SK-N-SH treated with all-trans-retinoic acid at 6 μM for 48 hours (cell line): ENCODE results near the gene RFX4.

Source experiments
- CREB5 ChIP-seq: fragments of 250-450 bp; sonication (Bioruptor Pico); IDR thresholded peaks from 2 replicates; pipeline ENCODE4 v1.5.1; 2020; ENCODE audit warnings: low read depth, mild to moderate bottlenecking, moderate library complexity
- ISL1 ChIP-seq: fragments of 250-450 bp; sonication (Bioruptor Pico); IDR thresholded peaks from 2 replicates; pipeline ENCODE4 v2.1.2; 2022; ENCODE audit warnings: mild to moderate bottlenecking, moderate library complexity
- PPARA ChIP-seq: fragments of 250-450 bp; sonication (Bioruptor Pico); IDR thresholded peaks from 2 replicates; pipeline ENCODE4 v1.5.0; 2020; ENCODE audit warnings: mild to moderate bottlenecking, borderline replicate concordance
- RARB ChIP-seq: fragments of 250-450 bp; sonication (Bioruptor Pico); IDR thresholded peaks from 2 replicates; pipeline ENCODE4 v1.8.0; 2021; ENCODE audit warnings: mild to moderate bottlenecking, moderate library complexity
- SNAI2 ChIP-seq: fragments of 250-450 bp; sonication (Bioruptor Pico); IDR thresholded peaks from 2 replicates; pipeline ENCODE4 v1.5.0; 2020; ENCODE audit warnings: mild to moderate bottlenecking, moderate library complexity
- ZNF8 ChIP-seq: fragments of 450-650 bp; formaldehyde crosslinking; IDR thresholded peaks from 2 replicates; pipeline ENCODE4 v1.5.0; 2020; ENCODE audit warnings: mild to moderate bottlenecking, moderate library complexity

GRCh38 chr12:106696681-106697417, 114.0 kb downstream of the RFX4 start:
- TF ChIP-seq ISL1 (CRISPR knock-in tag) = no peak
- no peak for TF ChIP-seq ZNF8
- TF ChIP-seq CREB5 = no peak
- no peak for TF ChIP-seq PPARA (CRISPR knock-in tag)
- no peak for TF ChIP-seq RARB (CRISPR knock-in tag)
- TF ChIP-seq SNAI2 = no peak
